Measurements from ENCODE around the gene FYN. TPM values are rescaled to one million over a fixed set of nuclear protein-coding genes. Genes with fewer than 3 reads are reported as not detected.

Gene FYN
- polyA plus RNA-seq, 1 donor (not counting 4 experiments of a cell fraction or from before 2014, with no cell fraction given), result 24.7 TPM

DNA sequence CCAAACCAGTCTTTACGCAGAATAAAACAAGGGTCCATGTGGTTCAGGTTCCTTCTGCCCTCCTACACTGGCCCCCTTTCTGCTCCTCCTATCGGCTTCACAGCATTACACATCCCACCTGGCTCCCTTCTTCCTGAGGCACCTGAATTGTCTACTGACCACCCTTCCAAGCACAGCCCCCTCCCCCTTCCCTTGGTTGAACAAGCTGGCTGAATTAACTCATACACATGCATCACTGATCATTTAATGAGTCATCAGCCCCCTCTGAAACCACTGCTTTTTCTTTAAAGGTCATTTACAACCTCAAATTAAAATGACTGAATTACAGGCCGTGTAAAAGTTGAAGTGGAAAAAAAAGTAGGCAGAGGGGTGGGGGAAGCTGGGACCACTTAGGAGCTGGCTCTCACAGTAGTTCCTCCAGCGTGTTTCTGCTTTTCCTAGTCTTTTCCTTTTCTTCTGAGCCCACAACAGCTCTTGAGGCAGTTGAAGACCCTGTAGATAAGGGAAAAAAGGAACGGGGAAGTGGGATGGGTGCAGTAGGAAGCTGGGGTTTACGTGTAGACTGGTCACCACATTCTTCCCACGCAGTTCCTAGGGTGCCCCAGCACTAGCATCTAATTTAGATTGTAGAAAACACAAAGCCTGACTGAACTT, 67.6 kb downstream of the FYN start:
- Histone ChIP-seq H3K9me3 (ENCODE audit: control insufficient read depth, low read depth, low read length) (no peaks in the 10 kb centered on the region), H3K27ac (ENCODE audit: control insufficient read depth, insufficient read depth, low read length) (no peak overlapping the region), H3K79me2 (ENCODE audit: control insufficient read depth, insufficient read depth, low read length) (no peaks in the 10 kb centered on the region), H3K27me3 (ENCODE audit: control insufficient read depth, extremely low read depth, insufficient read depth, low read length) (no peaks in the 10 kb centered on the region), H3K36me3 (ENCODE audit: control insufficient read depth in 2 of 2, extremely low read depth in 1 of 2, insufficient read depth in 2 of 2, low read length in 2 of 2) (peaks cover 0 to 4% of the 10 kb centered on the region in 2 experiments), H3K4me2 (ENCODE audit: control insufficient read depth, extremely low read depth, insufficient read depth, low read depth, low read length) (no peak overlapping the region), H3K4me1 (ENCODE audit: control insufficient read depth, extremely low read depth, insufficient read depth, low read length) (peaks cover 9% of the 10 kb centered on the region), H3K9ac (ENCODE audit: control insufficient read depth, extremely low read depth, insufficient read depth, low read length) (no peak overlapping the region), H3K9me1 (ENCODE audit: control insufficient read depth, extremely low read depth, insufficient read depth, low read length) (no peaks in the 10 kb centered on the region), H3K4me3 (ENCODE audit: control insufficient read depth in 2 of 3, extremely low read depth in 1 of 3, insufficient read depth in 2 of 3, low read depth in 1 of 3, low read length in 3 of 3) (no peak overlapping the region), H4K20me1 (ENCODE audit: control insufficient read depth, extremely low read depth, insufficient read depth, low read length) (no peaks in the 10 kb centered on the region), H2AFZ (ENCODE audit: control insufficient read depth, low read length) (no peak overlapping the region)
- FAIRE-seq (no peak), DNase-seq (ENCODE audit: low read depth, low spot score) (no peak)
- dilution Hi-C loops (cut with MboI; ENCODE audit: extremely low pct_ligation_motif_present, low sequenced_read_pairs), result no loop called here
- TF ChIP-seq CTCF (optimal IDR thresholded peaks at IDR 0.05 in 1 of 3, IDR thresholded peaks at IDR 0.05 in 1 of 3, conservative IDR thresholded peaks at IDR 0.05 in 1 of 3; ENCODE audit: extremely low read depth in 1 of 3, insufficient read depth in 2 of 3, low read length in 3 of 3) (no peak), EZH2 (IDR thresholded peaks at IDR 0.05; ENCODE audit: low read length) (no peak)

DNA sequence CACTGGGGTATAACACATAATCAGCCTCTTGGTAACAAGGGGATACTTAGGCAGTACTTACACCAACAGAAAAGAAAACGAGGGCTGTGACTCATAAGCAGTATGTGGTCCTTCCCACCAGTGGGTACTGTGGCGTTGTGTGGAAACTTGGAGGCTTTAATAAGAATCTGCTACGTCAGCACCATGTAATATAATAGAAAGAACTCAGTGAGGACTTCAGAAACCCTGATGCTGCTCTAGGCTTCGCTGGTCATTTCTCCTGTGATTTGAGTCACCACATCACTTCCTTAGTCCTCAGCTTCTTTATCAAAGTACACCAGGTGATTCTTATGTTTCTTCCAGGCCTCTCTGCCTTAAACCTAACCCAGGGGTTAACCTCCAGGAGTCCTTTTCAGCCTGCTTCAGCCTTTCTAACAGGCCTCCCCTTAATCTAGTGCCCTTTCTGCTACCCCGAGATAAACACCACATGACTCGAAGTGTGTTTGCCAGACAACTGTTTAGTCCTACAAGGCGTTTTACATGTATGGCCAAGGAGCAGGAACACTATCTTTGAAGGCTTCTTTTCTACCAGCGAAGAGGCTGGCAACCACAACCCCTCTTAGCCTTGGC, 68.5 kb downstream of the FYN start:
- no peak overlapping the region for H3K4me2 ChIP-seq (ENCODE audit: control insufficient read depth, extremely low read depth, insufficient read depth, low read depth, low read length)
- FAIRE-seq (no peak), DNase-seq (ENCODE audit: low read depth, low spot score) (no peak)
- dilution Hi-C loops (cut with MboI; ENCODE audit: extremely low pct_ligation_motif_present, low sequenced_read_pairs), result no loop called here
- H3K79me2 ChIP-seq (ENCODE audit: control insufficient read depth, insufficient read depth, low read length), result no peaks in the 10 kb centered on the region
- H2AFZ ChIP-seq (ENCODE audit: control insufficient read depth, low read length), result no peak overlapping the region
- no peaks in the 10 kb centered on the region for H3K27me3 ChIP-seq (ENCODE audit: control insufficient read depth, extremely low read depth, insufficient read depth, low read length)
- H3K9me1 ChIP-seq (ENCODE audit: control insufficient read depth, extremely low read depth, insufficient read depth, low read length), result no peaks in the 10 kb centered on the region
- H3K36me3 ChIP-seq (ENCODE audit: control insufficient read depth in 2 of 2, extremely low read depth in 1 of 2, insufficient read depth in 2 of 2, low read length in 2 of 2), result peaks cover 0 to 4% of the 10 kb centered on the region in 2 experiments
- no peak for TF ChIP-seq CTCF (optimal IDR thresholded peaks at IDR 0.05 in 1 of 3, IDR thresholded peaks at IDR 0.05 in 1 of 3, conservative IDR thresholded peaks at IDR 0.05 in 1 of 3; ENCODE audit: extremely low read depth in 1 of 3, insufficient read depth in 2 of 3, low read length in 3 of 3)
- TF ChIP-seq EZH2 (IDR thresholded peaks at IDR 0.05; ENCODE audit: low read length), result no peak
- H4K20me1 ChIP-seq (ENCODE audit: control insufficient read depth, extremely low read depth, insufficient read depth, low read length), result no peaks in the 10 kb centered on the region
- H3K9me3 ChIP-seq (ENCODE audit: control insufficient read depth, low read depth, low read length), result no peaks in the 10 kb centered on the region
- H3K4me1 ChIP-seq (ENCODE audit: control insufficient read depth, extremely low read depth, insufficient read depth, low read length), result peaks cover 10% of the 10 kb centered on the region
- no peak overlapping the region for H3K9ac ChIP-seq (ENCODE audit: control insufficient read depth, extremely low read depth, insufficient read depth, low read length)
- no peak overlapping the region for H3K27ac ChIP-seq (ENCODE audit: control insufficient read depth, insufficient read depth, low read length)
- H3K4me3 ChIP-seq (ENCODE audit: control insufficient read depth in 2 of 3, extremely low read depth in 1 of 3, insufficient read depth in 2 of 3, low read depth in 1 of 3, low read length in 3 of 3), result no peak overlapping the region
